ENCODE data around the gene SCAF1. TPM values are rescaled to one million over a fixed set of nuclear protein-coding genes. Genes with fewer than 3 reads are reported as not detected.

Gene SCAF1
- total and polyA plus RNA-seq, 7 donors, result 23.0 to 72.9 (median 45.5) TPM

GRCh38 chr19:49596954-49597702 lies 44.9 kb upstream of the SCAF1 start:
- no peak overlapping the region for H3K27ac ChIP-seq
- no peak overlapping the region for H3K4me3 ChIP-seq
- 94 to 95% (median 94%) methylated on average over 48 to 65 of the region's 65 CpGs for WGBS, 3 donors
- TF ChIP-seq, protein P1, sequence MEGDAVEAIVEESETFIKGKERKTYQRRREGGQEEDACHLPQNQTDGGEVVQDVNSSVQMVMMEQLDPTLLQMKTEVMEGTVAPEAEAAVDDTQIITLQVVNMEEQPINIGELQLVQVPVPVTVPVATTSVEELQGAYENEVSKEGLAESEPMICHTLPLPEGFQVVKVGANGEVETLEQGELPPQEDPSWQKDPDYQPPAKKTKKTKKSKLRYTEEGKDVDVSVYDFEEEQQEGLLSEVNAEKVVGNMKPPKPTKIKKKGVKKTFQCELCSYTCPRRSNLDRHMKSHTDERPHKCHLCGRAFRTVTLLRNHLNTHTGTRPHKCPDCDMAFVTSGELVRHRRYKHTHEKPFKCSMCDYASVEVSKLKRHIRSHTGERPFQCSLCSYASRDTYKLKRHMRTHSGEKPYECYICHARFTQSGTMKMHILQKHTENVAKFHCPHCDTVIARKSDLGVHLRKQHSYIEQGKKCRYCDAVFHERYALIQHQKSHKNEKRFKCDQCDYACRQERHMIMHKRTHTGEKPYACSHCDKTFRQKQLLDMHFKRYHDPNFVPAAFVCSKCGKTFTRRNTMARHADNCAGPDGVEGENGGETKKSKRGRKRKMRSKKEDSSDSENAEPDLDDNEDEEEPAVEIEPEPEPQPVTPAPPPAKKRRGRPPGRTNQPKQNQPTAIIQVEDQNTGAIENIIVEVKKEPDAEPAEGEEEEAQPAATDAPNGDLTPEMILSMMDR (IDR thresholded peaks at IDR 0.05), result no peak
- H3K27me3 ChIP-seq (ENCODE audit: insufficient read depth in 3 of 3, low read length in 2 of 3), result no peaks in the 10 kb centered on the region
- ATAC-seq (no peak), DNase-seq (no peak)
- H3K36me3 ChIP-seq (ENCODE audit: insufficient read depth in 1 of 2, low read depth in 1 of 2), result peaks cover 0 to 79% of the 10 kb centered on the region in 2 donors
- intact Hi-C loops (cut with DNase I), result no loop called here
- H3K4me1 ChIP-seq, result peaks cover 16% of the 10 kb centered on the region
- H3K9me3 ChIP-seq, result no peaks in the 10 kb centered on the region

DNA sequence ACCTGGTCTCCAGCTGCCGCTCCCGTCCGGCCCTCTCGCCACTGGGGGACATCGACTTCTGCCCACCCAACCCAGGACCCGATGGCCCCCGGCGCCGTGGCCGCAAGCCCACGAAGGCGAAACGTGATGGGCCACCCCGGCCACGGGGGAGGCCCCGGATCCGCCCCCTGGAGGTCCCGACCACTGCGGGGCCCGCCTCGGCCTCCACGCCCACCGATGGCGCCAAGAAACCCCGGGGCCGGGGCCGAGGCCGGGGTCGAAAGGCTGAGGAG lies 44.4 kb upstream of the SCAF1 start:
- TF ChIP-seq, protein P1 (IDR thresholded peaks at IDR 0.05), result no peak
- H3K4me3 ChIP-seq, result no peak overlapping the region
- H3K4me1 ChIP-seq, result peaks cover 12% of the 10 kb centered on the region
- peak in 1 of 2 donors; percentile 21 for DNase-seq
- peaks cover 0 to 84% of the 10 kb centered on the region in 2 donors for H3K36me3 ChIP-seq (ENCODE audit: insufficient read depth in 1 of 2, low read depth in 1 of 2)
- H3K27me3 ChIP-seq (ENCODE audit: insufficient read depth in 3 of 3, low read length in 2 of 3), result no peaks in the 10 kb centered on the region
- H3K27ac ChIP-seq, result no peak overlapping the region
- intact Hi-C loops (cut with DNase I), result no loop called here
- ATAC-seq, result no peak
- WGBS, 3 donors, result 93 to 94% (median 94%) methylated on average over 24 to 29 of the region's 29 CpGs
- no peaks in the 10 kb centered on the region for H3K9me3 ChIP-seq

DNA sequence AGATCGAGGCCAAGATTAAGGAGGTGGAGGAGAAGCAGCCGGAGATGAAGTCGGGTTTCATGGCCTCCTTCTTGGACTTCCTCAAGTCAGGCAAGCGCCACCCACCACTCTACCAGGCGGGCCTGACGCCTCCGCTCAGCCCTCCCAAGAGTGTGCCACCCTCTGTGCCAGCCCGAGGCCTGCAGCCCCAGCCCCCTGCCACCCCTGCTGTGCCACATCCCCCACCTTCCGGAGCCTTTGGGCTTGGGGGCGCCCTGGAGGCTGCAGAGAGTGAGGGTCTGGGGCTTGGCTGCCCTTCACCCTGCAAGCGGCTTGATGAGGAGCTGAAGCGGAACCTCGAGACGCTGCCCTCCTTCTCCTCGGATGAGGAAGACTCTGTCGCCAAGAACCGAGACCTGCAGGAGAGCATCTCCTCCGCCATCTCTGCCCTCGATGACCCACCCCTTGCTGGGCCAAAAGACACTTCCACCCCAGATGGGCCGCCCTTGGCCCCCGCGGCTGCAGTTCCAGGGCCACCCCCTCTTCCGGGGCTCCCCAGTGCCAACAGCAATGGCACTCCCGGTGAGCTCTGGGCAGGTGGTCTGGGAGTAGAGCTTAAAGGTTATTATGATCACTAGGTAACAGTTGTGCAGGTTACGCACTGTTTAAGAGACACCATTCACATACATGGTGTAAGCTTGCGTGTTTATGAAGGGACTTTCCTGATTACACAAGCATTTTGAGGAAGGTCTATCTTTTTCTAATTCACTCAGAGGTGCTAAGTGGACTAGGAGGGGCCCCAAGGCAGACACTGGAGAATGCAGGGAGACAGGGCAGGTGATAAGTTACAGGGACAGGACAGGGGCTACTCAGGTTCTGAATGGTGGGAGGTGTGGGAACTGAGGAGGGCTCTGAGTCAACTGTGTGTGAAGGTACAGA lies 42.4 kb upstream of the SCAF1 start:
- Histone ChIP-seq H3K9me3 (no peaks in the 10 kb centered on the region), H3K27me3 (ENCODE audit: insufficient read depth in 3 of 3, low read length in 2 of 3) (no peaks in the 10 kb centered on the region), H3K4me1 (no peaks in the 10 kb centered on the region), H3K4me3 (no peak overlapping the region), H3K27ac (no peak overlapping the region), H3K36me3 (ENCODE audit: insufficient read depth in 1 of 2, low read depth in 1 of 2) (peaks cover 0 to 96% of the 10 kb centered on the region in 2 donors)
- WGBS, 3 donors, result 91 to 94% (median 92%) methylated on average over 23 to 26 of the region's 26 CpGs
- intact Hi-C loops (cut with DNase I), result no loop called here
- no peak for ATAC-seq
- TF ChIP-seq, protein P1 (IDR thresholded peaks at IDR 0.05), result no peak
- DNase-seq, result no peak

DNA sequence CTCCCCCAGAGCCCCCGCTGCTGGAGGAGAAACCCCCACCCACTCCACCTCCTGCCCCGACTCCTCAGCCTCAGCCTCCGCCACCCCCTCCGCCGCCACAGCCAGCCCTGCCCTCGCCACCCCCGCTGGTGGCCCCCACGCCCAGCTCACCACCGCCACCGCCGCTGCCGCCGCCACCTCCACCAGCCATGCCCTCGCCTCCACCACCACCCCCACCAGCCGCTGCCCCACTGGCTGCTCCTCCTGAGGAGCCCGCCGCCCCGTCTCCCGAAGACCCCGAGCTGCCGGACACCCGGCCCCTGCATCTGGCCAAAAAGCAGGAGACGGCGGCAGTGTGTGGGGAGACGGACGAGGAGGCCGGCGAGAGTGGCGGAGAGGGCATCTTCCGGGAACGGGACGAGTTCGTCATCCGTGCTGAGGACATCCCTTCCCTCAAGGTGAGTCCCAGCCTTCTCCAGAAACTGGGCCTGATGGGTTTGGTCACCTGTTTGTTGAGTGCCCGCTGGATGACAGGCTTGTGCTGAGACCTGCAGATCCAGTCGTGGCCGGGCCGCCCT lies 40.4 kb upstream of the SCAF1 start:
- intact Hi-C loops (cut with DNase I), result no loop called here
- no peak for ATAC-seq
- TF ChIP-seq, protein P1 (IDR thresholded peaks at IDR 0.05), result no peak
- 94 to 96% (median 95%) methylated on average over 30 to 38 of the region's 38 CpGs for WGBS, 3 donors
- Histone ChIP-seq H3K27ac (no peak overlapping the region), H3K4me1 (no peaks in the 10 kb centered on the region), H3K27me3 (ENCODE audit: insufficient read depth in 3 of 3, low read length in 2 of 3) (no peaks in the 10 kb centered on the region), H3K4me3 (no peak overlapping the region), H3K9me3 (no peaks in the 10 kb centered on the region), H3K36me3 (ENCODE audit: insufficient read depth in 1 of 2, low read depth in 1 of 2) (peaks cover 0 to 81% of the 10 kb centered on the region in 2 donors)
- no peak for DNase-seq

All from psoas muscle (tissue), 8 donors.